GM19328 (cell line): ENCODE data around the gene TSTD2.
"Not testable (repeated sequence)": the region's sequence is repeated elsewhere in the genome, so short reads cannot be mapped to it uniquely, and the experiment has no call there.

Experiments
- ATAC-seq: cut with Tn5 transposase; IDR thresholded peaks from one replicate; pipeline ENCODE4 v1.9.1; 2021; ENCODE audit warnings: mild to moderate bottlenecking, moderate library complexity; ENCODE audit not compliant: unreplicated experiment

TSTD2 gene

DNA sequence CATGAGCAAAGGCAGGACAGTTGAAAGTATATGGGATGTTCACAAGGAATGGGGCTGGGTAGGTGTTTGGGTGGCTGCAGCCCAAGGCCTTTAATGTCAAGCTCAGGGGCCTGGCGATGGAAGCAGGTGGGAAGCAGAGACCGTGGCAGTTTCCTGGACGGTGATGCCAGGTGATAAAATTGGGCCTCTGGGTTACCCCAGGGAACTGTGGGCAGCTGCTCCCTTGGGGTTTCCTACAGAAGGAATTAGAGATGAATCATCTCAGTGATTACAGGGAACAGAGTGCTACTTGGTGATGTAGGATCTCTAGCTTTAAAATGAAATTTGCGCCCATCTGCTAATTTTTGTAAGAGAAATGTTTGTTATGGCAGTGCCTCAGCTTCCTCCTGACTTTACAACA lies 39.2 kb downstream of the TSTD2 start:
- no peak for ATAC-seq

DNA sequence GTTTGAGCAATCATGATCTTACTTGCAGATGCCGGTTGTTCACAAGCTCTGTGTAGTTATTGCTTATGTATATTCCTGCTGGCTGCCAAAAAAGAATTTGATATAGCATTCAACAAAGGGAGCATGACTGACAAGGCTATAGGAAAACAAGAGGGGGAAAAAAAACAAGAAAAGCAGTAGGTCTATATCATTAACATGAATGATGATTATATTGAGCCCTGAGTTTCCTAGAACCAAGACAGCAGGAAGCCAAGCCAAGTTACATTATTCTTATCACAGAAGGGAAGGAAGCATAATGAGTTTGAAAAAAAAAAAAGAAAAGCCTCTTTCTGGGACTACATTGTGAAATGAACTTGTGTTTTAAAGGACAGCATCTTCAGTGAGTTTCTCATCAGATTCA lies 41.0 kb downstream of the TSTD2 start:
- no peak for ATAC-seq

DNA sequence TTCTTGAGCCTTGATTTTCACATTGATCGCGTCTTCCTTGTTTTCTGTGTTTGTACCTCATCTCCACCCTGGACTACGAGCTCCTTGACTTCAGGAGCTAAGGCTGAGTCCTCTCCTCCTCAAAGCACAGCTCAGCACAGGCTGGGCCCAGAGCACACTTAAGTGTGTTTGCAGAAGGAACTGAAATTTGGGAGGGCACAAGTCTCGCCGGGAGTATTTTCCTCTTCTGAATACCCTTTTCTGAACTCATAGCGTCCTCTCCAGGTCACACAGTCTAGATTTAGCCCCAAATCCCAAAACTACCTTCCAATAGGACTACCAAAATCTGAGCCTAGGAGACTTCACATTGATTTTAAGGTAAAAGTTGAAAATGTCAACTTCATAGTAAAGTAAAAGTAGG lies 41.6 kb downstream of the TSTD2 start:
- no peak for ATAC-seq

- not testable (repeated sequence) for ATAC-seq
These were observed 46.3 kb downstream of the TSTD2 start for GRCh38 chr9:97586909-97587308.

DNA sequence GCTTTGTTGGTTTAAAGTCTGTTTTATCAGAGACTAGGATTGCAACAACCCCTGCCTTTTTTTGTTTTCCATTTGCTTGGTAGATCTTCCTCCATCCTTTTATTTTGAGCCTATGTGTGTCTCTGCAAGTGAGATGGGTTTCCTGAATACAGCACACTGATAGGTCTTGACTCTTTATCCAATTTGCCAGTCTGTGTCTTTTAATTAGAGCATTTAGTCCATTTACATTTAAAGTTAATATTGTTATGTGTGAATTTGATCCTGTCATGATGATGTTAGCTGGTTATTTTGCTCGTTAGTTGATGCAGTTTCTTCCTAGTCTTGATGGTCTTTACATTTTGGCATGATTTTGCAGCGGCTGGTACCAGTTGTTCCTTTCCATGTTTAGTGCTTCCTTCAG lies 48.4 kb downstream of the TSTD2 start:
- not testable (repeated sequence) for ATAC-seq

GRCh38 chr9:97581590-97581989 lies 51.6 kb downstream of the TSTD2 start:
- ATAC-seq = not testable (repeated sequence)

DNA sequence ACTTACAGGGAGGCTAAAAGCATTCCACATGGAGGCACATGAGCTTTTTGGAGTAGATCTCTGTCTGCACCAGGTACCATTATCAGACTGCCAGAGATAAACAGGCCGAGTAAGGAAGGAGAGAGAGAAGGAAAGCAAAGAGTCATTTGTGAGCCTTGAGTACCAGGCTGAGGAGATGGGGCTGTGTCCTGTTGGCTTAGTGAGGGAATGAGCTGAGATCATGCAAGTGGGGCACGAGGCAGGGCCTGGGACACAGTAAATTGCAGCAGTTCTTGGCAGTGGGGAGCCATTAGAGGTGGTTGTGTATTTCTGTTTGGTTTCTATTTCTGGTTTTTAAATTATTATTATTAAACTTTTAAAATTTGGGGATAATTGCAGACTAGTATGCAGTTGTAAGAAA lies 53.3 kb downstream of the TSTD2 start:
- no peak for ATAC-seq

GRCh38 chr9:97578846-97579245 lies 54.3 kb downstream of the TSTD2 start:
- no peak for ATAC-seq

DNA sequence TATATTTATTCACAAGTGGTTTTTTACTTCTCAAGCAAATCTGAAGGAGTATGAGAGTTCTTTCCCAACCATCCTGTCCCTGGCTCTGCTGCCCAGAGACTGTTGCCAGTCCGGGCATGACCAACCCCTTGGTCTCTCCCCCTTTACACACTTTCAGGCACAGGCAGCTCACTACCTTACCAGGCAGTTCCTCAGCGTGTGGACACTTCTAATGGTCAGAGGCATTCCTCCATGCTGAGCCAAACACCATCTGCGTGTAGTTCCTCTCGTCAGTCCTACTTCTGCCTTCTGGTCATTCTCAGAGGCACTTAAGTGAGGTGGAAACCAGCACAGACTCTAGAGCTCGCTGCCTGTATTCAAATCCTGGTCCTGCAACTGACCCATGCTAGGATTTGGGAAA lies 56.1 kb downstream of the TSTD2 start:
- no peak for ATAC-seq

GRCh38 chr9:97575673-97576200 lies 57.4 kb downstream of the TSTD2 start:
- ATAC-seq = no peak

DNA sequence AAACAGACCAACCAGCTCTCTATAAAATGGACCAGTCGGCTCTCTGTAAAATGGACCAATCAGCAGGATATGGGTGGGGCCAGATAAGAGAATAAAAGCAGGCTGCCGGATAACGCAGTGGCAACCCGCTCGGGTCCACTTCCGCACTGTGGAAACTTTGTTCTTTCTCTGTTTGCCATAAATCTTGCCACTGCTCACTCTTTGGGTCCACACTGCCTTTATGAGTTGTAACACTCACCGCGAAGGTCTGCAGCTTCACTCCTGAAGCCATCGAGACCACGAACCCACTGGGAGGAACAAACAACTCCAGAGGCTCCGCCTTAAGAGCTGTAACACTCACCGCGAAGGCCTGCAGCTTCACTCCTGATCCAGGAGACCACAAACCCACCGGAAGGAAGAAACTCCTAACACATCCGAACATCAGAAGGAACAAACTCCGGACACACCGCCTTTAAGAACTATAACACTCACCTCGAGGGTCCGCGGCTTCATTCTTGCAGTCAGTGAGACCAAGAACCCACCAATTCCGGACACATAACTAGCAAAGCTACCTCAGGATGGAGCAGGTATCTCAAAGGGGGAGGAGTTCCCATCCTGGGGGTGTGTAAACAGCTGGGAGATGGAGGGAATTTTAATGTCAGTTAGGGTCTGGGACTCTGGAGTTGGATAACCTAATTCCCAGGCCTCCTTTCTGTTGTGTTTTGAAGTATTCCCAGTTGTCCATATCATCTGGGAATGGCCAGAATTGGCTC lies 58.1 kb downstream of the TSTD2 start:
- ATAC-seq = not testable (repeated sequence)

DNA sequence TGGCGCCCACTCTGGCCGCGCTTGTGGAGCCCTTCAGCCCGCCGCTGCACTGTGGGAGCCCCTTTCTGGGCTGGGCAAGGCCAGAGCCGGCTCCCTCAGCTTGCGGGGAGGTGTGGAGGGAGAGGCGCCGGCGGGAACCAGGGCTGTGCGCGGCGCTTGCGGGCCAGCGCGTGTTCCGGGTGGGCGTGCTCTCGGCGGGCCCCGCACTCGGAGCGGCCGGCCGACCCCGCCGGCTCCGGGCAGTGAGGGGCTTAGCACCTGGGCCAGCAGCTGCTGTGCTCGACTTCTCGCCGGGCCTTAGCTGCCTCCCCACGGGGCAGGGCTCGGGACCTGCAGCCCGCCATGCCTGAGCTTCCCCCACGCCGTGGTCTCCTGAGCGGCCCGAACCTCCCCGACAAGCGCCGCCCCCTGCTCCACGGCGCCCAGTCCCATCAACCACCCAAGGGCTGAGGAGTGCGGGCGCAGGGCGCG lies 59.0 kb downstream of the TSTD2 start:
- ATAC-seq = not testable (repeated sequence)

GRCh38 chr9:97573482-97574073 lies 59.6 kb downstream of the TSTD2 start:
- no peak for ATAC-seq

- no peak for ATAC-seq
These were observed 60.2 kb downstream of the TSTD2 start for GRCh38 chr9:97572892-97573365.

DNA sequence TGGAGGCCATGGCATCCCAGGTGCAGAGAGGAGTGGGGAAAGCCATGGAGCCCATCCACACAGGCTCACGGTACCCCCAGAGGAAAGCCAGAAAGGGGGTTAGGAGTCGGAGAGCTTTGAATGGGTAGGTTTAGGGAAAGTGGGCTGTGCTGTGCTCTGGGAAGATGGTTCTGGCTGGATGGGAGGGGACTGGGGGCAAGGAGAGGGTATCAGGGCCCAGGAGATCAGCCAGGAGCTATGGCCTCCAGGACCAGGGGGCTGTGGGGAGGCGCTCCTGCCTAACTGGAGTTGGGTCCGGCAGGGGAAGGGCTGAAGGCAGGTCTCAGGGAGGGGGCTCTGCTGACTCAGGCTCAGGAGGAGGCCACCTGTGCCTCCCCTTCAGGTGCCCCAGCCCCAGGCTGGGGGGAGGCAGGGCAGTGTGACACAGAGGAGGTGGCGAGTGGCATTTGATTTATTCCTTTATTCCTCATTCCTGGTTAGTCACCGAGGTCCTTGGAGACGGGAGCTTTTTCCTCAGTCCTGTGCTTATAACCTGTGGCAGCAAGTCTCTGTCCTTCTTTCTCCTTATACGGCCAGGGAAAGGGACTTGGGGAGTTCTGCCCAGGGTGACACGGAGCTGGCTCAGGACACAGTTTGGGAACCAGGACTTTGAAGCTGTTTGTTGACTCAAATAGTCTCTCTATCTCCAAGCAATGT lies 60.8 kb downstream of the TSTD2 start:
- ATAC-seq = no peak

GRCh38 chr9:97571664-97572063 lies 61.5 kb downstream of the TSTD2 start:
- no peak for ATAC-seq

DNA sequence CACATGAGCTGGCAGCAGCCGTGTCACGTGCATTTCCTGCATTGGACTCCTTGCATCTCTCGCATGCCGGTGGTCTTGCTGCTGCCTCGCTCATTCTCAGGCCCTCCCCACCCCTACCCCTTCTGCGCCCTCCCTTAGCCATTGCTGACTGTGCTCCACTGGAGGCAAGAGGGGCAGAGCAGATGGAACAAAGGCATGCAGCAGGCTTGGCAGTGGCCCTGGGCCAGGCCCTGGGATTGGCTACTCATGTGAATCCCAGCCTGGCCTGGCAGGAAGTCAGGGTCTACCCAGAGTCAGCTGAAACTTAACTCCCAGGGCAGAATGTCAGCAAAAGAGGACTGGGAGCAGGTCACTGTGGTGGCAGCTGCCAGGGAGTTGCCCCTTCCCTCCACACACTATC lies 62.3 kb downstream of the TSTD2 start:
- ATAC-seq = no peak

GRCh38 chr9:97568461-97569275 lies 64.5 kb downstream of the TSTD2 start:
- no peak for ATAC-seq

DNA sequence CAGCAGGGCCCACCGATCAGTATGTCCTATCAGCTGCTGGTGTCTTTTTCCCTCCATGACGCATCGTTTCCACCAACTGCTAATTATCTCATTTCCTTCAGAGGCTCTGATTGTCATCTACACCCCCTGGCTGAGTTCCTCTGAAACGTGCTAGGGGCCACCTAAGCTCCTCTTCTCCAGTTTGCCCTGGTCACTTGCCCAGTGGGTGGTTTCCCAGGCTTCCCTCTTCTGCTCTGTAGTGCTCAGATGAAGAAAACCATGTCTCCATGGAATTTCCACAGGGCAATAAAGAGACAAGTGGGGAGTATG lies 65.3 kb downstream of the TSTD2 start:
- no peak for ATAC-seq

GRCh38 chr9:97567182-97567893 lies 65.8 kb downstream of the TSTD2 start:
- ATAC-seq = no peak
